ENCODE data around the gene ZNF556.
"Not testable (repeated sequence)": the region's sequence is repeated elsewhere in the genome, so short reads cannot be mapped to it uniquely, and the experiment has no call there.

Gene ZNF556

DNA sequence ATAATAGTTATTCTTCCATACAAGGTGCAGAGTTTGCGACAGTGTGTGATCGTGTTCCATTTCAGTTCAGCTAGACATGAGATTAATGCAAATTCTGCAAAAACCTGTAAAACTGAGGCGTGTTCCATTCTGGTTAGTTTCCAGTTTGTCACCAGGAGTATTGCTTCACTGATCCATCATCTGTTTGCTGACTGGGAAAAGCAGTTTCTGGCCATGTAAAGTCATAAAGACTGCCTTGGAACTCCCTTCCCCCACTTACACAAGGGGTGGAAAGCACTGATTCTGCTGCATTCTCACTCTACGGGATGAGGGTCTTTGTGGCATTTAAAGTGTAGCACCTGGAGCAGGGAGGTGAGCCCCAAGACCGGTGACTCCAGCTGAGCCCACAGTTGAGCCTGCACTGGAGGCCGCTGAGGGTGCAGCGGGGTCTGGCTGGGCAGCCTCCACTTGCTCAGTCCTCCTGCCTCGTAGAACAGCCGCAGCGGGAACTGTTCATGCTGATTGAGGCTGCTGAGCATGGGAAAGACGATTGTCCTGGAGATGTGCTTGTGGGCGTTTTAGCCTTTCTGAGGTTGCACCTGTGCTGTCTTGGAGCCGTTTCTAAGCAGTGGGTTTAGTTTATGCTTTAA lies 35.6 kb downstream of the ZNF556 start:
- in situ Hi-C loops (cut with MboI; ENCODE audit: low sequenced_read_pairs) = no loop called here

GRCh38 chr19:2903326-2903725 lies 36.2 kb downstream of the ZNF556 start:
- in situ Hi-C loops (cut with MboI; ENCODE audit: low sequenced_read_pairs) = not testable (repeated sequence)

GRCh38 chr19:2905918-2906519 lies 38.9 kb downstream of the ZNF556 start:
- in situ Hi-C loops (cut with MboI; ENCODE audit: low sequenced_read_pairs) = no loop called here

- in situ Hi-C loops (cut with MboI; ENCODE audit: low sequenced_read_pairs) = no loop called here
Measured at GRCh38 chr19:2906631-2907195, 39.6 kb downstream of the ZNF556 start.

DNA sequence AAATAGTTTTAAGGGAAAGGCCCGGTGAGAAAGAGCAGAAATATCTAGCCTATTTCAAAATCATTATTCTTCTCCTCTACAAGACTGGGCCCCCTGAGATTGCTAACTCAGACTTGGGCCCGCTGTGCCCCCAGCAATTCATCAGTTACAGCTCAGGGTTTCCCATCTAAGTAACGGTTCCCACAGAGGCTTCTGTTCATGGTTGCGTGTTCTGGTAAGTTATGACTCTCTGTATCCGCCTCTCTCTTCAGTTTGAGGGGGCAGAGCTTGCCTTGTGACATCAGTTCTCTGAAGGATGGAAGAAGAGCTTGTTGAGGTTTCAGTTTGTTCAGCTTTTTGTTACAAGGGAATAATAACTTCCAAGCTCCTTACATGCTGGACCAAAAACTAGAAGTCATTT lies 45.2 kb downstream of the ZNF556 start:
- in situ Hi-C loops (cut with MboI; ENCODE audit: low sequenced_read_pairs) = no loop called here

DNA sequence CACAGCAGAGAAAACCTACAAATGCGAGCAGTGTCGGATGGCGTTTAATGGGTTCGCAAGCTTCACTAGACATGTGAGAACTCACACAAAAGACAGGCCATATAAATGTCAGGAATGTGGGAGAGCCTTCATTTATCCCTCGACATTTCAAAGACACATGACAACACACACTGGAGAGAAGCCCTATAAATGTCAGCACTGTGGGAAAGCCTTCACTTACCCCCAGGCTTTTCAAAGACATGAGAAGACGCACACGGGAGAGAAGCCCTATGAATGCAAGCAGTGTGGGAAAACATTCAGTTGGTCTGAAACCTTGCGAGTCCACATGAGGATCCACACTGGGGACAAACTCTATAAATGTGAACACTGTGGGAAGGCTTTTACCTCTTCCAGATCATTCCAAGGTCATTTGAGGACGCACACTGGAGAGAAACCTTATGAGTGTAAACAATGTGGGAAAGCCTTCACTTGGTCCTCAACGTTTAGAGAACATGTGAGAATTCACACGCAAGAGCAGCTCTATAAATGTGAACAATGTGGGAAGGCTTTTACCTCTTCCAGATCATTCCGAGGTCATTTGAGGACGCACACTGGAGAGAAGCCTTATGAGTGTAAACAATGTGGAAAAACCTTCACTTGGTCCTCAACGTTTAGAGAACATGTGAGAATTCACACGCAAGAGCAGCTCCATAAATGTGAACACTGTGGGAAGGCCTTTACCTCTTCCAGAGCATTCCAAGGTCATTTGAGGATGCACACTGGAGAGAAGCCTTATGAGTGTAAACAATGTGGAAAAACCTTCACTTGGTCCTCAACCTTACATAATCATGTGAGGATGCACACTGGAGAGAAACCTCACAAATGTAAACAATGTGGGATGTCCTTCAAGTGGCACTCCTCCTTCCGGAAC lies 50.4 kb downstream of the ZNF556 start:
- in situ Hi-C loops (cut with MboI; ENCODE audit: low sequenced_read_pairs) = no loop called here

DNA sequence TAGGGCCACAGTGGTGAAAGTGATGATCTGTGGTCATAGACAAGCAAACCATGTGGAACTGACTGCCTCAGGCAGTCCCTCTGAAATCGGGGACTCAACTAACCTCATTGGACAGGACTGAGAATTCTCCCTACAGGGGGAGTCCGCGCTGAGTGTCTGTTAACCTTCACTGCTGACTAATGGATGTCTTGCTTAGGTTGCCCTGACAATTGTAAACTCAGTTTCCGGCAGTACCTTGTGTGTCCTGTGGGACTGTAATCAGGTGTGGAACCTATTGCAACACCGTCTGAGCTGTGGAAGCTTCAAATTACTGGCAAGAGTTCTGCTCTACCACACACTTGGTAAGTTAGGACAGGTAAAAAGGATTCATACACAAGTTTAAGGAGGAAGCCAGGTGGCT lies 55.9 kb downstream of the ZNF556 start:
- in situ Hi-C loops (cut with MboI; ENCODE audit: low sequenced_read_pairs) = no loop called here

DNA sequence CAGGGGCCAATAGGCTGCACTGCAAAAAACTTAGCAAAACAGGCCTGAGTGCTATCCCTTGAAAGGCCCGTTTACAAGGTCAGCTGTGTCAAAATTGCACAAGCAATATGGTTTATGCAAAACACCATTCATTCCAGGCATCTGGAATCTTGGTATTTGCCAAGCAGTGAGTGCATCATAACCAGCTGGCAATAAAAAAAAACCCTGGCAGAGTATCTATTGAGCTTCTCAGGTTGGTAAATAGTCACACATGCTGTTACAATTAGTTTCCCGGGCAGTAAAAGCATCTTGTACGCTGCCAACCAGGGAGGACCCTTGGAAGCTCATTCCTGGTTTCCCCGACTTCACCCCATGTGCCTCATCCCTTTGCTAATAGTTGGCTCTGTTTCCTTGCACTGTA lies 56.4 kb downstream of the ZNF556 start:
- in situ Hi-C loops (cut with MboI; ENCODE audit: low sequenced_read_pairs) = no loop called here

DNA sequence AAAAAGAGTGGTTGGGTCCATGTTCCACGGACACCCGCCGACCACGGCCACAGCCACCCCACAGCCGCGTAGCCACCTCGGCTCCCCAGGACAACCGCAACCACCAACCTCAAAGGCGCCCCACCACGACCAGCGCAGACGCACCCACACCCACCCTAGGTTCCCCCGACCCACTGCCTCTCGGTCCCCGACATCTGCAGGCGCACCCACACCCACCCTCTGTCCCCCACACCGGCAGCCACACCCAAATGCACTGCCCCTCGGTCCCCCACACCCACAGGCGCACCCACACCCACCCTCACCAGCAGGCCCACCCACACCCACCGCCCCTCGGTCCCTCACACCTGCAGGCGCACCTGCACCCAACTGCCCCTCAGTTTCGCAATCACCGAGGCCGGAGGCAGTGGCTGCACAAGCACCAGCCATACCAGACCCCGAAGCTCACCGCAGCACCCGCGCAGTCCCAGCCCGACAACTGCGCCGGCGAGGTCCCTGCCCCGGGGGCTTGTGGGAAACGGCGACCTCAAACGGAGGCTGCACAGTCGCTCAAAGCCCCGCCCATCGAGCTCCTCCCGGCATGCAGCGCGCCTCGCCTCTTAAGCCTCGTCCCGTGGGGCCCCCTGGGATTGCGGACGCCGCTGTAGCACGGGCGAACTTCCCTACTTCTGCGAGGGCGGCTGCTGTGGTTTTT lies 59.4 kb downstream of the ZNF556 start:
- in situ Hi-C loops (cut with MboI; ENCODE audit: low sequenced_read_pairs) = loop anchor here (25.0 kb wide), 1 partner anchor 89 kb away; the partner anchor contains the start of gene ZNF555

DNA sequence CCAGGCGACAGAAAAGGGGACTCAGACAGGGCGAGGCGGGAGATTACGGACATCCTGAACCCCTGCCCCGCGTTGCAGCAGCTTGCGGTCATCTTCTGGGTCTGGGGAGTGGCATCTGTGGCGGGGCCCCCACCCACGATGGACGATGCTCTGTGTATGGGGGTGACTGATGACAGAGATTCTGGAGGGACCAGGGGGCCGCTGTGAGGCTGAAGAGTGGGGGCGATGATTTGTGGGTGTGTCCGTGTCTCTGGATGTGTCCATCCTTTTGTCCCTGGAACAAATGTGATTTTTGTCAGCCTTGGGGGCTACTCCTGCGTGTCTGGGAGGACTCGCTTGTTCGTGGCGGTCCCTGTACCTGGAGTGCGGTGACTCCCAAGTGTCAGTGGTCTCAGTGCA lies 59.9 kb downstream of the ZNF556 start:
- in situ Hi-C loops (cut with MboI; ENCODE audit: low sequenced_read_pairs) = loop anchor here (25.0 kb wide), 1 partner anchor 90 kb away; the partner anchor contains the start of gene ZNF555
